SH-SY5Y (cell line): ENCODE results near the gene COL8A1.

Source experiments
- GATA2 ChIP-seq: IDR thresholded peaks from 2 replicates; pipeline ENCODE4 v1.6.1; 2011; ENCODE audit warnings: mild to moderate bottlenecking, low read depth, low read length
- GATA3 ChIP-seq: IDR thresholded peaks from 2 replicates; pipeline ENCODE4 v1.6.1; 2011; ENCODE audit warnings: low read depth, mild to moderate bottlenecking, low read length, moderate library complexity

Gene COL8A1

DNA sequence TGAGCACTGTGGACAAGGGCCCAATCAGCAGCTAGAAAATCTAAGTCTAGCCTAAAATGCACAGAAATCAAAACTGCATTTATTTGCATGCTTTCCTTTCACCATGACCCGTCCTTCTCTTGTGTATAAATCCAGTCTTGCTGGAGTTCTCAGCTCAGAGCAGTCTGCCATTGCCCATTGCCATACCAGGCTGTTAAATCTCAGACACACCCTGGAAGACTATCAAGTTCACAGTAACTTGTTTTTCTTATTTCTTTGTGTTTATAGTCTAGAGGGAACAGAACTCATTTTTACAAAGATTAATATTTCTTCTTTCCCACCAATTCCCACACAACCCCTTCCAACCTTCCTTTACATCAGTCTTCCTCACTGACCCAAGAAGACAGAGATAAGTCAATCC lies 85.9 kb downstream of the COL8A1 start:
- TF ChIP-seq GATA2 (no peak), GATA3 (no peak)

DNA sequence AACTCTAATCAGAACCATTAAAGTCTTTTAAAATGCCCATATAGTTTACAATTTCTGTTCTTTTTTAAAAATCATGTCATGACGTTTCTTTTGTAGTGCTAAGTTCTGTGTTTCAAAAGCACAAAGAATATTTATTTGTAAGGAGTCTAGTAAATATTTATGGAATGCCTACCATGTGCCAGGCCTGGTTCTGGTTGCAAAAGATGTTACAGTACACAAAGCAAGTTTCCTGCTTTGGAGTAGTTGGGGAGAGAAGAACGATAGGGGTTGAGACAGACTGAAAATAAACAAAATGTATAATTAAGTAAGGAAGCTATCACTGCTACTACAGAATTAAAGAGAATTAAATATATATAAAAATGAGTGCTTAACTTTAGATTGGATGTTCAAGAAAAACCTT lies 92.5 kb downstream of the COL8A1 start:
- TF ChIP-seq GATA2 (no peak), GATA3 (no peak)

DNA sequence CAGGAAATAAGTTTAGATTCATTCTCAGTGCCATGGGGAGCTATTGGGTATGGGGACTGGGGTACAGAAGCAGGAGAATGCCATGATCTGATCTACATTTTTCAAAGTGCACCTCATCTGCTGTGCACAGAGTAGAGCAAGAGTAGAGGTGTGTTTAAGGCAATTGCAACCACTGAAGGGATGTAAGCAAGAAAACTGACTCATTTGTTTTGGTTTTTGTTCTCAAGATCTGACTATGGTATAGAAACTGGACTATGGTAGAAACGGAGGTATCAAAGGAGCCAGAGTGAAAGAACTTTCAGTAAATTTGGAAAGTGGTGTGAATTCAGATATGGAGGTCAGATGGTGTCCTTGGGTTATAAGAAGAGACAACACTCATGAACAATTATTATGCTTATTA lies 93.1 kb downstream of the COL8A1 start:
- TF ChIP-seq GATA3: no peak

DNA sequence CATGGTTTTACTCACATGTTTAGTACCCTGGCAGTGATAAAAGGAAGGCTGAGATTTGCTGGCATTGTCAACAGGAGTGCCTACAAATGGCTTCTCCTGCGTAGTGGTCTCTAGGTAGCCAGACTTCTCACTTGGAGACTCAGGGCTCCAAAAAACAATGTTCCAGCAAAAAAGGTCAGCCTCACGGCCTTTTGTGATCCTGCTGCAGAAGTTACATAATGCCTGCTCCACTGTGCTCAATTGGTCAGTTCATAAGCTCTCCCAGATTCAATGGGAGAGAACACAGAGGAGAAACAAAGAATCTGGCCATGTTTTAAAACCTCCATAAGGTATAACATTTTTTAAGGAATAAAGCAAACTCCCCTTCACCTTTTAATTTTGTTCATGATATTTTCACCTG lies 103.2 kb downstream of the COL8A1 start:
- TF ChIP-seq GATA3 (no peak), GATA2 (no peak)

DNA sequence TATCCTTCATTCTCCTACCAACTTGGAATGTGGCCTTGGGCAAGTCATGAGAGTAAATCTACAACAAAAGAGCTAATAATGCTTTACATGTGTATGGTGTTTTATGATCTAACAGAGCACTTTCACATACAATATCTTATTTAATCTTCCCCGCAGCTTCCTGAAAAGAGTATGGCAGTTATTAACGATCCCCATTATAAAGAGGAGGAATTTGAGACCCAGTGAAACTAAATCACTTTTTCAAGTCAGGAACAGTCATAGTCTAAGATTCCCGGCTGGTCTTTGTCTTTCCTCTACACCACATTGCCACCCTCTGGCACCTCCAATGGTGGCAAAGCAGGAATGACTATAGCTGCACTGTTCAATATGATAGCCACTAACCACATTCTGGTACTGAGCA lies 109.5 kb downstream of the COL8A1 start:
- TF ChIP-seq GATA3 (no peak), GATA2 (no peak)

DNA sequence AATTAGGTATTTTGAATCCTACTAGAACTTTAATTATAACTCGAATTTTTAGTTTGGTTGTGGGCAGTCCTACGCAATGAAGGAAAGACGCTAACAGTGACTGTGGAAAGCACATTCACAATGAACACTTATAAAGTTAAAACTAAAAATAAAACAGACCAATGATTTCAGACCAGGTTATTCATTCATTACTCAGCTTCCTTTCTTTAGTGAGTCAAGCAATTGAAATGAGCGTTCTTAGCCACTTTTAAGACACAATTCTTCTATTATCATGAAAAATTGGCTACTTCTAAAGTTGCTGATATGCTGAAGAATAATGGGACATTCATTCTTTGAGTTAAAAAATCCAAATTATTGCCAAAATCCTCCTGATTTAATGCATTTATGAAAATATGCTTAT lies 113.3 kb downstream of the COL8A1 start:
- TF ChIP-seq GATA2 (no peak), GATA3 (no peak)

DNA sequence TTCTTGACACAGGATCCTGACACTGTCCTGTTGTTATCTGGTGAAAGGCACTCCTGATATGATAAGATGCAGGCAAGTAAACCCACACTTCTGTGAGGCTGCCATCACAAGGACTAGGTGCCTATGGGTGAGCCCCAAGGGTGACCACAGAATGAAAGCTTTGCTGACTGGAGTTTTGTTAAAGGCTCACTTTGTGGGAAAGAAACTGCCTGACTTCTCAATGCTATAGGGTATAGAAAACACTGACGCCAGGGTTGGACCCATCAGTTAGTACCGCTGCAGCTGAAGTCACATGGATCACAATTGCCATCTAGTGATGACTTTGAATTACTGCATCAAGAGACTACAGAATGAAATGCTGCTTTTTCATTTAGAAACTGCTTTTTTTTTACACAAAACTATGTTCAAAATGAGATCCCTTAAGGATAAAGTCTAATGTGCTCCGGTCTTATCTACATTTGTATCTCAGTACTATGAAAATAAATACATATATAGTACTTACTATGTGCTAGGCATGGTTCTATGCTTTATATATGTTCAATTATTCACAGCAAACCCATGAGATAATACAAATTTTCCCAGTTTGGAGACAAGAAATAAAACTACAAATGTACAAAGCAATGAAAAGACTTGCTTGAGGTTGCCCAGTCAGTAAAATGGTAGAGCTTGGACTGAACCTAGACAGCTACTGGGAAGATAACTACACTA lies 115.0 kb downstream of the COL8A1 start:
- no peak for TF ChIP-seq GATA3
- no peak for TF ChIP-seq GATA2

DNA sequence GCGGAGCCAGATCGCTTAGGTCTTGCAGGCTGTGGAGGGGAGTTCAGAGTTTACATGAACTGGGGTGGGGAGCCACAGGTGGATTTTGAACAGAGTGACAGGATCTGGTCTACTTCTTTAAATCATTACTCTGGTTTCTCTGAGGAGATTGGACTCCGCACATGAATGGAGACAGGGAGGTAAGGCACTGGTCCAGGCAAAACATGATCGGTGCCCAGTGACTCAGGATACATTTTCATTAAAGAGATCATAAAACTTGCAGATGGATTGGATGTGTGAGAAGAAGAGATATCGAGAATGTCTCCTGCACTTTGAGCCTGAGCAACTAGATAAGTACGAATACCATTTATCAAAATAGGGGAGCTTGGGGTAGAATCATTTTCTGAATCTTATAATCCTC lies 117.4 kb downstream of the COL8A1 start:
- TF ChIP-seq GATA3 (no peak), GATA2 (no peak)

DNA sequence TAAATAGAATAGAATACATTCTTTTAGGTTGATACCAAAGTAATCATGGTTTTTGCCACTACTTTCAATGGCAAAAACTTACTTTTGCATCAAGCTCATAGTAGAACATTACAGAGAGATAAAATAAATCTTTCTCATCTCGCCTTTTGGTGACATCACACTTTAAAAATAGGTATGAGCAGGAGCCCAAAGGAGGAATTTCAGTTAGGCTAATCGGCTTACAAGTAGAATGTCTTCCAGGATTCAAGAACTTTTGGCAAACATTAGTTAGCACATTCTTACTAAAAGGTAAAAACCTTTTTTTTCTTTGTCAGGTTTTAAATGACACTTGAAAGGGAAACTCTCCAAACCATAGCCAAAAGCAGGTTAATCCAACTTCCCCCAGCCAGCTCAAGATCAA lies 119.6 kb downstream of the COL8A1 start:
- TF ChIP-seq GATA2 (no peak), GATA3 (no peak)

DNA sequence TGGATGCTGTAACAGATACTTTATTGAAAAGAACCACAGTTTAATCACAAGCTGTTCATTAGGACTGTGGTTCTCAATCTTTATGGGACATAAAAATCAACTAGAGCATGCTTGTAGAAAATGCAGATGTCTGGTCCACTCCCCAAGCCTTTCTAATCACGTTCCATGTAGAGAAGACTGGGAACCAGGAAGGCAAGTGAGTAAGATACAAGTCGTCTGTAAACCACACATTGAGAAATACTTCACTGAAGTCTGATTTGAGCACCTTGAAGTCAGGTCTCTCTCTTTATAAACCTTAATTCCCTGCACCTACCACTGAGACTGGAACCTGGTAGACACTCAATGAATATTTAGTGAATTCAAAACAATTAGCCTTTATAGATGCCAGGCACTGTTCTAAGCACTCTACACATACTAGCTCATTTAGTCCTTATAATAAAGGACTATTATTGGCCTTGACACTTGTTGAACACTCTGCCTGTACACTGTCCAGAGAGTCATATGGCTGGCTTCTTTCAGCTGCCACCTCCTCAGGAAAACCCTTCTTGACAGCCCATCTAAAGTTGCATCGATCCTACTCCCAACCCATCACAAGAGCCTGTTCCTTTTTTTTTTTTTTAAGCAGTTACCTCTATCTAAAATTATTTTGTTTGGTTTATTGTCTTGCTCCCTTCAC lies 120.2 kb downstream of the COL8A1 start:
- TF ChIP-seq GATA3 (no peak), GATA2 (no peak)

DNA sequence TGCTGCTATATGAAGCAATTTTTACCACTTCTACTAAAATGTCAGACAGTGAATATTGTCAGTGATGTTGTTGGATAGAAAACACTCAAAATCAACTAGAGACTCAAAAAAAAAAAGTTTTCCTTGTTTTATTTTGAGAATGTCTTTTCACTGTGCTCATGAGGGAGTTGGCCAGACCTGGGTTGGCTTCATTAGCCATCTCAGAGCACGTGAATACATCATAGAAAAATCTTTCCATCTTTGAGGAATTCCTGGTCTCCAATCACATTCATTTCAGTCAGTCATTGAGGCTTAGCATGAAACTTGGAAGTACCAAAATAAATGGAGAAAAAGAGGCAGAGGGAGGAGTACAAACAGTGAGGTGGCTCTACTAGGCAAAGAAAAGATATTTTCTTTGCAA lies 121.6 kb downstream of the COL8A1 start:
- TF ChIP-seq GATA2 (no peak), GATA3 (no peak)

DNA sequence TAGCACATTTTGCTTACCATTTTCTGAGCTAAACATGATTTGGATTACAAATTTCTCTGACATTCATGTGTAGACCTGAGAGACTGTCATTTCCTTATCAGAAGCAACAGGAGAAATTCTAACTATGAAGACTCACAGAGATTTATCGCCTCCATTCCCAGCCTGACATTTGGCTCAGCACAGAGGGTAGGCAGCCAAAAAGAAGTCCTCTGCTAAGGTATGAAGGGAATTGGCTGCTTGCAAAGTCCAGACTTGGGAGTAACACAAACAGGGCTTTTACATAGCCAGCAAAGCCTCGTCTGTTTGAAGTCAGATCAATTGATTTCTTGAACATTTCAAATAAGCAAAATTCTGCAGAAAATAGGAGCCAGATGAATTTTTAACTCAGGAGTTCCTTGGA lies 122.2 kb downstream of the COL8A1 start:
- TF ChIP-seq GATA3 (no peak), GATA2 (no peak)

DNA sequence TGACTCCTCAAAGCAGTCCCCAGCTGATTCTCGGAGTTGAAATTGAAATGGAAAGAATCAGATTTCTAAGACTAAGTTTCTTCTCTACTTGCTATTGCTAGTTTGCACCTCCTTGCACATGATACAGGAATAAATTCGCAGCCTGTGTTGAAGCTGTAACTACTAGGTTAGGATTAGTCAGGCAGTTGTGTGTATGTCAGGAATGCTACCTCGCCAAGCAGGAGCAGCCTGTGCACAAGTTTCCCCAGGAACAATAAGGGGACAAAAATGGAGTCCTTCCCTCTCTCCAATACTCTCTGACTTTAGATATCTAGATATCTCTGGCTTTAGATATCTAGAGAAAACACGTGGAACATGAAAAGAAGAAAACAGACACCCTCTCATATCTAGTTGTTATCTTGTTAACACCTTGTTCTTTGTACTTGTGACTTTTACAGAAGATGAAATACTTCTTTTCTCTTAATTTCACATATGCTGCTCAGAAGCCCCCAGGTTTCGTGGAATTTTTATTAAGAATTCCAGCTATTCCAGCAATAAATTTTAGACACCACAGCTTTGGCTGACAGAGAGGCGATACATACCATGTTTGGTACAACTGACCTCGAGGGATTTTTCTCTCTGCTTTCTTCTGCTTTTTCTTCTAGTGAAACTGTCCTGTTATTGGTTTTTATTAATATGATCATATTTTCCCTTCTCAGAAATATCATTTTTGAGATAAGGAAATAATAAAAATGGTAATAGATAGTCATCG lies 123.2 kb downstream of the COL8A1 start:
- TF ChIP-seq GATA2 (no peak), GATA3 (no peak)

DNA sequence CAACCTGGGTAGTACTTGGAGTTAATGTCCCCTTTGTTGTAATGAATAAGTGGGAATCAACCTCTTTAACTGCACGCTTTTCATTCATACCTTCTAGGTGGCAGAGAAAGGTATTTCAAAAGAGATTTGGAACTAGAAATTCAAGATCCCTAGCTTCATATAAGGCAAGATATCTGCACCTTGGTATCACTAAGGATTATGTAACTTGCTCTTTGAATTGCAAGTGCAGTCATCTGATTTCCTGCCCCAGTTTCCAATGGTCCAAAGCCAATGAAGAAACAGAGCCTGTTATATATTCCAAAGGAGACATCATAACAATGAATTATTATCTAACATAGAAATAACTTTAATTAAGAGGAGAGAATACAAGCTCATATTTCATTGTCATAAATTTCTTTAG lies 124.5 kb downstream of the COL8A1 start:
- TF ChIP-seq GATA2 (no peak), GATA3 (no peak)

DNA sequence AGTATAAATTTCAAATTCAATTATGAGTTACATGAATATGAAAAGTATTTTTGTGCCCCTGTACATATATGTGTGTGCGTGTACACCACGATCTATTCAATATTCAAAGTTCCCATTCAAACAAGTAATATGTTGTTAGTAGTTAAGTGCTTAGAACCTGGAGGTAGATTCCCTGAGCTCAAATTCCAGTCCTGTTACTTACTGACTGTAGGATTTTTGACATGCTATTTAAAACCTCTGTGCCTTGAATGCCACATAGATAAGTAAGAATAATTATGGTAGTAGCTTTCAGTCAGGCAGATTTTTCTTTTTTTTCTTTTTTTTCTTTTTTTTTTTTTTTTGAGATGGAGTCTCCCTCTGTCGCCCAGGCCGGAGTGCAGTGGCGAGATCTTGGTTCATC lies 126.0 kb downstream of the COL8A1 start:
- no peak for TF ChIP-seq GATA2
